Fibroblast of lung (primary cell): ENCODE measurements around the gene NDUFB2. TPM values are rescaled to one million over a fixed set of nuclear protein-coding genes. Genes with fewer than 3 reads are reported as not detected.
A peak's percentile ranks its signal among the peaks of the same experiment; 100 is the strongest.

Experiments used
- DNase-seq, 2 donors: peaks; one replicate each; pipeline versions ENCODE4 v3.0.0 to v3.0.0-alpha.2; 2010; ENCODE audit warnings: low read depth in 2 of 2
- H2AFZ ChIP-seq: 2 replicates; pipeline ENCODE4 v1.5.1; 2012; ENCODE audit warnings: low read length, control low read depth, inconsistent platforms
- H3K27ac ChIP-seq: 2 replicates; pipeline ENCODE4 v1.5.1; 2011; ENCODE audit warnings: low read length, control low read depth; ENCODE audit not compliant: insufficient read depth
- H3K27me3 ChIP-seq: 2 replicates; pipeline ENCODE4 v1.5.1; 2011; ENCODE audit warnings: mild to moderate bottlenecking, low read length; ENCODE audit not compliant: control insufficient read depth, insufficient read depth
- H3K36me3 ChIP-seq: 2 replicates; pipeline ENCODE4 v1.5.1; 2011; ENCODE audit warnings: low read length; ENCODE audit not compliant: control insufficient read depth, insufficient read depth
- H3K4me1 ChIP-seq: 2 replicates; pipeline ENCODE4 v1.5.1; 2011; ENCODE audit warnings: low read length; ENCODE audit not compliant: control insufficient read depth, insufficient read depth; ENCODE audit errors: extremely low read depth
- H3K4me2 ChIP-seq: 2 replicates; pipeline ENCODE4 v1.5.1; 2011; ENCODE audit warnings: low read length, control low read depth; ENCODE audit not compliant: insufficient read depth; ENCODE audit errors: extremely low read depth
- H3K4me3 ChIP-seq, 4 experiments: fragments of 200-600 bp in 1 of 4; sonication (generic) in 1 of 4; replicated peaks in 1 of 4; 2 replicates each; pipeline ENCODE4 v1.5.1; 2011 to 2016; ENCODE audit warnings: low read length in 4 of 4, low read depth in 3 of 4, mild to moderate bottlenecking in 3 of 4, control low read depth in 2 of 4, inconsistent platforms in 1 of 4, mixed read lengths in 1 of 4; ENCODE audit not compliant: insufficient read depth in 1 of 4; ENCODE audit errors: control extremely low read depth in 1 of 4
- H3K79me2 ChIP-seq: 2 replicates; pipeline ENCODE4 v1.5.1; 2012; ENCODE audit warnings: mild to moderate bottlenecking, low read length, inconsistent platforms; ENCODE audit not compliant: control insufficient read depth, insufficient read depth
- H3K9ac ChIP-seq: 2 replicates; pipeline ENCODE4 v1.5.1; 2011; ENCODE audit warnings: mild to moderate bottlenecking, low read length, control low read depth; ENCODE audit not compliant: insufficient read depth
- H3K9me3 ChIP-seq: 2 replicates; pipeline ENCODE4 v1.5.1; 2012; ENCODE audit warnings: low read depth, low read length; ENCODE audit not compliant: control insufficient read depth, insufficient read depth
- H4K20me1 ChIP-seq: 2 replicates; pipeline ENCODE4 v1.5.1; 2011; ENCODE audit warnings: low read length; ENCODE audit not compliant: control insufficient read depth, insufficient read depth; ENCODE audit errors: extremely low read depth
- EZH2 ChIP-seq: IDR thresholded peaks from 2 replicates; pipeline ENCODE4 v1.5.1; 2012; ENCODE audit warnings: low read length, control low read depth, mild to moderate bottlenecking; ENCODE audit errors: missing control alignments
- polyA plus RNA-seq, 2 donors: library from polyadenylated mRNA; depleted of rRNA in 1 of 2; stranded (reverse) in 1 of 2; unstranded in 1 of 2; fragments of >200 nt; gene quantifications; 2 replicates each; pipeline ENCODE4 v1.2.1, GENCODE V29; 2011 to 2012; ENCODE audit warnings: missing spikeins in 1 of 2
- total RNA-seq: library from RNA; depleted of rRNA; stranded (reverse); fragments of >200 nt; gene quantifications from 2 replicates; pipeline ENCODE4 v1.2.1, GENCODE V29; 2014
- TF ChIP-seq, protein P1 (sequence below), 2 donors: IDR thresholded peaks in 1 of 2; conservative IDR thresholded peaks in 1 of 2; 1 replicate in 1 of 2; 2 replicates in 1 of 2; pipeline ENCODE4 v1.5.1; 2011 to 2012; ENCODE audit warnings: low read length in 2 of 2, control low read depth in 1 of 2, inconsistent platforms in 1 of 2, low read depth in 1 of 2, mild to moderate bottlenecking in 1 of 2

The NDUFB2 gene
- total and polyA plus RNA-seq, 2 donors (not counting 1 experiment from before 2014, with no cell fraction given): 116 to 283 TPM

DNA sequence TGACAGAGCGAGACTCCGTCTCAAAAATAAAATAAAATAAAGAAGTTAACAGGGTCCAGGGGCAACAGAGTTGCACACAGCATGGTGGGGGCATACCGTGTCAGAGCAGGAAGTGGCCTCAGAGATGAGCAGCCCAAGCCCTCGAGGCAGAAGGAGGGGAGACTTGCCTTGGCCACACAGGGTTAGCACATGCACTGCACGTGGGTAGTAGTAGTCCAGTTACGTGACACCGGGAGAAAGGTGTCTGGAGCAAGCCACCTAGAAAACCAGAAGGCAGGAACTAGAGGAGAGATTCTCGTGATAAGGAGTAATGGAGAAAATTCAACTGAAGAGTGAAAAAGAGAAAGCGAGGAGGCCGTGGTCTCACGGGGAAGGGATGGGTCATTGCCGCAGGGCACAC, 46.1 kb upstream of the NDUFB2 start:
- Histone ChIP-seq H4K20me1 (no peaks in the 10 kb centered on the region), H3K4me2 (no peak overlapping the region), H3K9ac (no peak overlapping the region), H3K79me2 (no peaks in the 10 kb centered on the region), H3K27ac (no peak overlapping the region), H3K4me3 (no peak overlapping the region), H3K36me3 (no peaks in the 10 kb centered on the region), H3K4me1 (no peaks in the 10 kb centered on the region), H3K27me3 (no peaks in the 10 kb centered on the region), H3K9me3 (no peaks in the 10 kb centered on the region), H2AFZ (no peak overlapping the region)
- DNase-seq: no peak
- no peak for TF ChIP-seq EZH2
- TF ChIP-seq, protein P1, sequence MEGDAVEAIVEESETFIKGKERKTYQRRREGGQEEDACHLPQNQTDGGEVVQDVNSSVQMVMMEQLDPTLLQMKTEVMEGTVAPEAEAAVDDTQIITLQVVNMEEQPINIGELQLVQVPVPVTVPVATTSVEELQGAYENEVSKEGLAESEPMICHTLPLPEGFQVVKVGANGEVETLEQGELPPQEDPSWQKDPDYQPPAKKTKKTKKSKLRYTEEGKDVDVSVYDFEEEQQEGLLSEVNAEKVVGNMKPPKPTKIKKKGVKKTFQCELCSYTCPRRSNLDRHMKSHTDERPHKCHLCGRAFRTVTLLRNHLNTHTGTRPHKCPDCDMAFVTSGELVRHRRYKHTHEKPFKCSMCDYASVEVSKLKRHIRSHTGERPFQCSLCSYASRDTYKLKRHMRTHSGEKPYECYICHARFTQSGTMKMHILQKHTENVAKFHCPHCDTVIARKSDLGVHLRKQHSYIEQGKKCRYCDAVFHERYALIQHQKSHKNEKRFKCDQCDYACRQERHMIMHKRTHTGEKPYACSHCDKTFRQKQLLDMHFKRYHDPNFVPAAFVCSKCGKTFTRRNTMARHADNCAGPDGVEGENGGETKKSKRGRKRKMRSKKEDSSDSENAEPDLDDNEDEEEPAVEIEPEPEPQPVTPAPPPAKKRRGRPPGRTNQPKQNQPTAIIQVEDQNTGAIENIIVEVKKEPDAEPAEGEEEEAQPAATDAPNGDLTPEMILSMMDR (conservative IDR thresholded peaks at IDR 0.05 in 1 of 2, IDR thresholded peaks at IDR 0.05 in 1 of 2; ENCODE audit: low read depth in 1 of 2, low read length in 2 of 2): no peak

DNA sequence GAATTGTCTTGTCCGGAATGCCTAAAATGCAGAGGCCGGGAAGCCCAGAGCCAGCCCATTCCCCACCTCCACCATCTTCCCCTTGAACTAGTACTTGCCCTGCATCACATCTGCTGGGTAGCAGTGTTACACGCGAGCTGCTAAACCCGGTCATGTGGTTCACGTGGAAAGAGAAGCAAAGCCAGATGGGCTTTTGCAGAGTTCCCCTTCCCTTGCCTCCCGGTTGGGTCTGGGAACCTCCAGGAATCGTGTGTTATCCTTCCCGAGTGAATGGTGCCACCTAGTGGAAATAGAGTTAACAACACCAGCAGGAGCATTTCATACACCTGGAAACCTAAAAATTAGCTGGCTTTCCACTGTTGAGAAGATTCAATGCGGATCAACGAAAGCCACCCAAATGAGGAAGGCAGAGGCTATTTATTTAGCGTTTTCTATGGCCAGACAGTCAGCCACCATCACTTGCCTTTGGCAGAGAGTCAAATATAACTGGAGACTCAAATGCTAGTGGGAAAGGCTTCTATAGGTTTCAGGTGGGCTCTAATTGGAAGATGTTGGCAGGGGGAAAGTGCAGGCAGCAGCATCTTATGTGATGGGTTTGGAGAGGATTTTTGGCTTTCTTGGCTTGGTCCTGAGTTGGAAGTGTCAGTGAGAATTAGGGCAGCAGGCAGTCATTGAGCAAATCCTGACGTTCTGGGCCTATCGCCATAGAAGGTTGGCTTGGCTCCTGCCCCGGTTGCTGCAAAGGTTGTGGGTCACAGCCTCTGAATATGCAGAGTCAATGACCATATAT, 43.0 kb upstream of the NDUFB2 start:
- H3K27ac ChIP-seq: no peak overlapping the region
- no peaks in the 10 kb centered on the region for H3K27me3 ChIP-seq
- DNase-seq: peak; percentile 59 to 85
- peaks cover 3% of the 10 kb centered on the region for H3K4me1 ChIP-seq
- no peak overlapping the region for H3K9ac ChIP-seq
- no peaks in the 10 kb centered on the region for H3K79me2 ChIP-seq
- no peak overlapping the region for H3K4me3 ChIP-seq
- H3K36me3 ChIP-seq: no peaks in the 10 kb centered on the region
- H4K20me1 ChIP-seq: no peaks in the 10 kb centered on the region
- no peak overlapping the region for H3K4me2 ChIP-seq
- TF ChIP-seq, protein P1 (conservative IDR thresholded peaks at IDR 0.05 in 1 of 2, IDR thresholded peaks at IDR 0.05 in 1 of 2; ENCODE audit: low read depth in 1 of 2, low read length in 2 of 2): peak; percentile 76 to 88
- no peak for TF ChIP-seq EZH2
- H3K9me3 ChIP-seq: no peaks in the 10 kb centered on the region
- H2AFZ ChIP-seq: no peak overlapping the region

DNA sequence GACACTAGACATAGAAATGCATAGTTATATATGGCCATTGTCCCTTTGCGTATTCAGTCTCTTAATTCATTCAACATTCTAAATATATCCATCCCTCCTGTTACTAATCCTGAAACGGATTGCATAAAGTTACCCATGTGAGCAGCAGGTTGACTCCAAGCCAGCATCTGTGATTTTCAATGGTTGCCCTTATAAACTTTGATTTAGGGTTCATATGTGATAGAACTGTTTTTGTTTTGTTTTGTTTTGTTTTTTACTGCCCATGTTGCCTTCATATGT, 42.5 kb upstream of the NDUFB2 start:
- H3K27ac ChIP-seq: no peak overlapping the region
- no peaks in the 10 kb centered on the region for H3K27me3 ChIP-seq
- H3K36me3 ChIP-seq: no peaks in the 10 kb centered on the region
- no peak for DNase-seq
- no peak overlapping the region for H2AFZ ChIP-seq
- no peaks in the 10 kb centered on the region for H4K20me1 ChIP-seq
- H3K4me3 ChIP-seq: no peak overlapping the region
- no peak overlapping the region for H3K4me2 ChIP-seq
- no peak overlapping the region for H3K9ac ChIP-seq
- H3K79me2 ChIP-seq: no peaks in the 10 kb centered on the region
- no peaks in the 10 kb centered on the region for H3K9me3 ChIP-seq
- peaks cover 3% of the 10 kb centered on the region for H3K4me1 ChIP-seq
- TF ChIP-seq EZH2: no peak
- TF ChIP-seq, protein P1 (conservative IDR thresholded peaks at IDR 0.05 in 1 of 2, IDR thresholded peaks at IDR 0.05 in 1 of 2; ENCODE audit: low read depth in 1 of 2, low read length in 2 of 2): no peak
